HG02852 (cell line): ENCODE data around the gene BCDIN3D.
"Not testable (repeated sequence)": the region's sequence is repeated elsewhere in the genome, so short reads cannot be mapped to it uniquely, and the experiment has no call there.

Experiments used
- ATAC-seq: cut with Tn5 transposase; IDR thresholded peaks from one replicate; pipeline ENCODE4 v1.9.1; 2021; ENCODE audit warnings: mild to moderate bottlenecking, moderate library complexity; ENCODE audit not compliant: unreplicated experiment

The BCDIN3D gene

DNA sequence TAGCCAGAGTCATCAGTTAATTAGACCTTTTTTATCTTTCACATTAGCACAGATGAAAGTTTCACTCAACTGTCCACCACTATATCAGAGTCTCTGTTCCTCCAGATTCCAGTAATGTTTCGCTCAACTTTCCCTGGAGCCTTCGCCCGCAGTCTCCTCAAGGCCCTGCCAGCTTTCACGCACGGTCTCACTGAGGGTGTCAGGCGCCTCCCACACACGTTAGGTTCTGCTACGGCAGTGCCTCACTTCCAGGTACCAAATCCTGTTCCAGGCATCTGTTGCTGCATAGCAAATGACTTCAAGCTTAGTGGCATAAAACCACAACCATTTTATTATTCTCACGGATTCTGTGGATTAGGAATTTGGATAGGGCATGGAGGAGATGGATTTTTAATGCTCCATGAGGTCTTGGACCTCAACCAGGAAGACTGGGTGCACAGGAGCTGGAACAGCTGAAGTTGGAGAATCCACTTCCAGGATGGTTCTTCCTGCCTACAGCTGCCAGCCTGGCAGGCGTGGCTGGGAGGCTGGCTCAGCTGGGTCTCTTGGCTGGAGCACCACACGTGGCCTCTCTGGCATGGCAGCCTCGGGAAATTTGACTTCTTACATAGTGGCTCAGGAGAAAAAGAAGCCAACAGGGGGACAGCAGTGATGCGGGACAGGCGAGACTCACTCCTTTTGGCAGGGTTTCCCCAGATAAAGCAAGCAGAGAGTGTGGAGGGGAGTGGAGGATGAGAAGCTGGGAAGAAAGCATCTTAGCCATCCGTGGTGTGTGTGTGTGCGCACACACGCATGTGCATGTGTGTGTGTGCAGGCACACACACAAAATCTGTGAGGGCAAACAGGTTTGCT, 21.3 kb upstream of the BCDIN3D start:
- no peak for ATAC-seq

DNA sequence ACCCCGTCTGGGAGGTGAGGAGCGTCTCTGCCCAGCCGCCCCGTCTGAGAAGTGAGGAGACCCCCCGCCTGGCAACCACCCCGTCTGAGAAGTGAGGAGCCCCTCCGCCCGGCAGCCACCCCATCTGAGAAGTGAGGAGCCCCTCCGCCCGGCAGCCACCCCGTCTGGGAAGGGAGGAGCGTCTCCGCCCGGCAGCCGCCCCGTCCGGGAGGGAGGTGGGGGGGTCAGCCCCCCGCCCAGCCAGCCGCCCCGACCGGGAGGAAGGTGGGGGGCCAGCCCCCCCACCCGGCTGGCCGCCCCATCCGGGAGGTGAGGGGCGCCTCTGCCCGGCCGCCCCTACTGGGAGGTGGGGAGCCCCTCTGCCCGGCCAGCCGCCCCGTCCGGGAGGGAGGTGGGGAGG, 18.0 kb upstream of the BCDIN3D start:
- not testable (repeated sequence) for ATAC-seq

DNA sequence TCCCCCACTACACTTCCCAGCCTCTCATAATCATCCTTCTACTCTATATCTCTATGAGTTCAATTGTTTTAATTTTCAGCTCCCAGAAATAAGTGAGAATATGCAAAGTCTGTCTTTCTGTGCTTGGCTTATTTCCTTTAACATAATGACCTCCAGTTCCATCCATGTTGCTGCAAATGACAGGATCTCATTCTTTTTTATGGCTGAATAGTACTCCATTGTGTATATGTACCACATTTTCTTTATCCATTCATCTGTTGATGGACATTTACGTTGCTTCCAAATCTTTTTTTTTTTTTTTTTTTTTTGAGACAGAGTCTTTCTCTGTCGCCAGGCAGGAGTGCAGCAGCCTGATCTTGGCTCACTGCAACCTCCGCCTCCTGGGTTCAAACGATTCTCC, 13.0 kb upstream of the BCDIN3D start:
- ATAC-seq: not testable (repeated sequence)

DNA sequence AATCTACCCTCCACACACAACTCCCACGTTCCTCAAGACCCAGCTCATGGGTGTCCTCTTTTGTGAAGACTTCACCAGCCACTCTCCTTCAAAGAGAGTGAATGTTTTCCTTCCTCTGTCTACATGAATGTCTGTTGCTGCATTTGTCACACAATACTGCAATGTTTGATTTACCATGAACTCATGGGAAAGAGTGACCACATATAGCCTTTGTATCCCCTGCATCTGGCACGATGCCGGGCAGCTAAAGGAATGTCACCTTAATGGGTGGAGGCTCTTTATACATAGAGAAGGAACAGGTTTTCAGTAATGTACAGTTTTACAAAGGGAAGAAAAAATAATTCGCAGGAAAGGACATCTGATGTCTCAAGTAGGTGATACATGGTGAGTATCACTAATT, 12.1 kb upstream of the BCDIN3D start:
- no peak for ATAC-seq

DNA sequence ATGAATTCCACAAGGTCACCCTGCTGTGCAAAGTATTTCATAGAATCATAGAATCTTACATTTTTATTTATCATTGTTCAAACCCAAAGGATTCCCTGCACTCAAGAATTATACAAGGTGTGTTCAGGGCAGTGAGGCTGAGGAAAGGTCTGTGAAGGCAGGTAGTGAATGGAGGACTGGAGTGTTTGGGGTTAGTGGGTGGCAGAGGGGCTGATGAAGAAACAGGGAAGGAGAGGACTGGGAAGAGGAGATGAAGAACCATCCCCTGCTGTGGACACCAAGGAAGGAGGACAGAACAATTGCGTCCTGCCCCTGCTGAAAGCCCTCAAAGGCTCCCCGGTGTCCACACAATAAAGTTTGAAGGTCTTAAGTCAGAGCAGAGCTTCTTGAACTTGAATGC, 10.8 kb upstream of the BCDIN3D start:
- no peak for ATAC-seq

DNA sequence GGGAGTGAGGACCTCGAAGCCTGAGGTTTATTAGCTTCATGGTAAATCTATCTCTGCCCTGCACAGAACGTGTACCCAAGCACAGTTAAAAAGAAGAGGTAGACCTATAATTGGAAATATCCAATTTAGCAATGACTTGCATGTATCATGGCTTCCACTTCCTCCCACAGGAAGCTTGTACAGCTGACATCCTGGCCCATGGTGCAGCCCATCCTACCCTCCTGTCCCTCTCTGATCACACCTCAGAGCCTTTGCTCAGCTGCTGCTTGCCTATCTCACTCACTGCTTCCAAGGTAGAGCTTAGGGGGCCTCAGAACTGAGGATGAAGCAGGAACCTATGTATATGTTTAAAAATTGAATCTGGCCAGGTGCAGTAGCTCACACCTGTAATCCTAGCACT, 4.3 kb upstream of the BCDIN3D start:
- no peak for ATAC-seq

DNA sequence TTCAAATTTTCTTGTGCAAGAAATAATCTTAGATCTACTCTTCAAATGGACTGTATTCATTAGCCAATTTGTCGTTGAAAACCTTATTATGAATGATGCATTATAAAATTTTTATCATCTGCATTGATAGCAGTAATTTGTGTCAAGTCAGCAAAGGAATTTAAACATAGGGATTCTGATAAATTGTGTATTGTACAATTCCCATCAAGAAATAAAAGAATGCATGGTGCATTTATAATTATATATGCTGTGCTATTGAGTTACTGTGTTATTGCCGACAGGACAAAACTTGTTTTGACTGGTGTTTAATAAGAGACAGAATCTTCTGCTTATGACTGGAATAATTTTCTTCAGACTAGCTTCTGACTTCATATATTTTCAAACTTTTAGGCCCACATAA, 3.1 kb upstream of the BCDIN3D start:
- no peak for ATAC-seq

DNA sequence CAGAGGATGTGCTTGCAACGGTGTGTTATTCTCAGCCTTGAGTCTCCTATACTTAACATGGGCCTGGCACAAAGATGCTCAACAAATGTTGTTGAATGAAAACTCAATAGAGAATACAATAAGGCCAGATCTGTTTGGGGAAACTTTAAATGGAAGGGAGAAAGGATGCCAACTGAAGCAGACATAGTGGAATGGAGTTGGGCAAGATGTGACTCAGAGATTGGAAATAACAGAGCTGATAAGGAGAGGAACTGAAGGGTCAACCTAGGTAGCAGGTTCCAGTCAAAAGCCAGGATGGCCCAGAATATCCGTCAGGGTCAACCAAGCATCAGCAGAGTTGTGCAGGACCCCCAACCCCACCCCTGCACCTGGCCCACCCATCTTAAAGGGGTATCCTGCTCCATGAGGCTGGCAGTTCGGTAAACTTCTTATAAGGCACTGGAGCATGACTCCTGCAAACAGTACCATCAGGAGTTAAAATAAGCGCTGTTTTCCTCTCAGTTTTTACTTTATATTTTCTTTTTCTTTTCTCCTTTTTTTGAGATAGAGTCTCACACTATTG, 1.1 kb upstream of the BCDIN3D start:
- ATAC-seq: no peak

DNA sequence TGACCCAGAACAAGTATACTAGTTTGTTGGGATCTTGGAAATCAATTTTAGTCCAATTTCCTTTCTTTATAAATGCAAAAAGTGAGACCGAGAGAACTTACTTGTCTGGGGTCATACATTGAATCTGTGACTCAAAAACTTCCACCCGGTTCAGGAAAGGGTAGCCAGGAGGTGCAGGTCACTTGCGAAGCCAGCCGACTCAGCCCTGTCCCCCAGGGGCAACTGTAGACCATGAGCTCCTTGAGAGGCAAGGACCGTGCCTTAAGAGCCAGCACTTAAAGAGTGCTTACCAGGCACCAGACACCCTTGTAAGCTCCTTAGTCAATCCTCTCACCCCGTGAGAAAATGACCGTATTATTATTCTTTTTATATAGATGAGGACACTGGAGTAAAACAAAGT, 505 bp upstream of the BCDIN3D start:
- ATAC-seq: no peak

DNA sequence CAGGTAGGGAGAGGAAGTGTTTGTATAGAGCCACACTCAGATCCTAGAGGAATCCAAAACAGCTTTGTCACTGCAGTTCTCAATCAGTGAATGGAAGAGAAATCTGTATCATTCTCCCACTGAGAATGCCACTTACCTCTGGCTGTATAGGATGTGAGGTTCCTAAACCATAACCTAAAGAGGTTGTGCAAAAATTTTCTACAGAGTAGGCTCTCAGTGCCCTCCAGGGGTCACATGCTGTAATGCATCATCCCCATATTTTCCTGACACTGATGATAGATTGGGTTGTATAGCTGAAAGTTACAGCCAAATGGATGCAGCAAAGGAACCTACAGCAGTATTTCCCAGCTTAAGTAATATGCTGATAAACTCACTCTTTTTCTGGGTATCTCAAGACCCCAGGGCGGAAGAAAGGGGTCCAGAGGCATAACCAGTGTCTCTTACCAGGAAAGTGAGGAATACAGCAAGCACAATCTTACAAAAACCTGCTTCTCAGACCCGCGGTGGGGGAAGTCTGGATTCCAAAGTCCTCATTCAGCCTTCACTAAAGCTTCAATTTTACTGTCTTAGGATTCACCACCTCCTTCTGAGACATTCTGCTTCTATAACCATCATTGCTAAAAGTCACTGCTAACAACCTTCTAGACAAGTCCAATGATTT, 3.8 kb downstream of the BCDIN3D start:
- ATAC-seq: no peak

DNA sequence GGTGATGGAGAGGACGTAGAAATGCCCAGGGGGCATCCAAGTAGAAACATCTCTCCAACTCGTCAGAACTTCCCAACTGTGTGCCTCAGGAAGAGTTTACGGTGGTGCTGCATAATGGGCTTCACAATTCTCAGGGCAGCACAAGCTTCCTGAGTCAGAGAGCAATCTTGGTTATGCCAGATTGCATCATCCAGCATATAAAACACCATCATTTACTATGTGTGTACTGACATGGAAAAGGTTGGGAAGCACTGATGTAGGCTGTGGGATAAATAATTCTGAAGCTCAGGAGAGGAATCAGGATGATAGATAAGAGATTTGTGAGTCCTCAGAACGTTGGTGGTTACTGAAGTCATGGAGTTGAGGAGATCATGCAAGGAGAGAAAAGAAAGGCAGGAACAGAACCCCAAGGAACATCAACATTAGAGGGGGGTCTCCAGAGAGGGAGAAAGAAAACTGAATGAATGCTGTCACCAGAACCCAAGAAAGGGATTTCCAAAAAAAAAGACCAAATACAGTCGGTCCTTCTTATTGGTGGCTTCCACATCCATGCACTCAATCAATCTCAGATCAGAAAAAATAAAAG, 10.0 kb downstream of the BCDIN3D start:
- ATAC-seq: no peak

DNA sequence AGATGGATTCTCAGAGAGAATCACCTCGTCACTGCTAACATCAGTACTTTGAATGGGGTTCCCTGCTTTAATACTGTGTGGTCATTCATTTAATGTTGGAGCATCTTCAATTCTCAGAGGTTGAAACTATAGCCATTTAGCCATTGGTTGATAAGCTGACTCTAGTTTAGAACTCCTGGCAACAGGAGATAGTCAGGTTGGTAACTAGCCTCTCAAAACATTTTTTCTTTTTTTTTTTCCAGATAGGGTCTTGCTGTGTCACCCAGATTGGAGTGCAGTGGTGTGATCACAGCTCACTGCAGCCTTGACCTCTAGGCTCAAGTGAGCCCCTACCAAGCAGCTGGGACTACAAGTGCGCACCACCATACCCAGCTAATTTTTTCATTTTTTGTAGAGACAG, 11.2 kb downstream of the BCDIN3D start:
- ATAC-seq: no peak

DNA sequence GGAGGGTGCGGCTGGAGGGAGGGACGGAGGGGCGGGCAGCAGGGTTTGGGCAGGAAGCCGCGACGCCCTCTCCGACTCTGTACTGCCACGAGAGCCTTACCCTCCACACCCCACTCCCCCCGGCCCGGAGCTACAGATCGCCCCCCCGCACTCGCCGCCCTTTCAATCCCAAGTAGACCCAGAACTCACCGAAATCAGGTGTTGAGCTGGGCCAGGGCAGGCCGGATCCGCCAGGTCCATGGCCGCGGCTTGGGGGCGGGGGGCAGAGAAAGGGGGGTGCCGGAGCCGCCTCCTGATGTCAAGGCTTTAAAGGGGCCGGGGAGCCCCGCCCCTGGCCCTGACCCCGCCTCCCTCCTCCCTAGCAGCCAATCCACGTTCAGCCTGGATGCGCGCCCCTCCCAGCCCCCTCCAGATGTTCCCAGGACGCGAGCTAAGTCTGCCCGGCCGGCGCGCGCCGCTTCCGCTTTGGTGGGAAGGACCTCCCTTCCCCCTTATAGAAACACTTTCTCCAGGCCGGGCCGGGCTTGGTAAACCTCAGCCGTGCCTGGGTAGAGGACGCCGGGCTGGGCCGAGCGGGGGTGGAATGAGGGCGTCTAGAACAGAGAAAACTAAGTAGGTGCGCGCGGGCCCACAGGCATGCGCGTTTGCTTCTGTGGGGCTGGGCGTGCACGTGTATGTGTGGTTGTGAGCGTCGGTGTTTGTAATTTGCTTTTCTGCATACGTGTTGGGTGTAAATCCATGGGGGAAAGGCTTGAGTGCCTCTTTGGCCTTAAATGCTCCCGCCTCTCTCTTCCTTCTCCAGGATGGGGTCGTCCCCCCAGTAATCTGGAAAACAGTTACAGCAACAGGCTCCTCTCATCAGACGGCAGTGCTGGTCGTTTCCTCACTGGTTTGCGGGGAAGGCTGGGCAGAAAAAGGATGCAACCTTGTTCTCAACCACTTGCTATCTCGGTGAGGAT, 14.5 kb downstream of the BCDIN3D start, which contains the start of gene NCKAP5L:
Gene NCKAP5L, minus strand, starts transcription at position 281 of the 959 bp plus-strand sequence. CDS start 24,369 bp downstream, outside the sequence.
- ATAC-seq: peak; percentile 88

DNA sequence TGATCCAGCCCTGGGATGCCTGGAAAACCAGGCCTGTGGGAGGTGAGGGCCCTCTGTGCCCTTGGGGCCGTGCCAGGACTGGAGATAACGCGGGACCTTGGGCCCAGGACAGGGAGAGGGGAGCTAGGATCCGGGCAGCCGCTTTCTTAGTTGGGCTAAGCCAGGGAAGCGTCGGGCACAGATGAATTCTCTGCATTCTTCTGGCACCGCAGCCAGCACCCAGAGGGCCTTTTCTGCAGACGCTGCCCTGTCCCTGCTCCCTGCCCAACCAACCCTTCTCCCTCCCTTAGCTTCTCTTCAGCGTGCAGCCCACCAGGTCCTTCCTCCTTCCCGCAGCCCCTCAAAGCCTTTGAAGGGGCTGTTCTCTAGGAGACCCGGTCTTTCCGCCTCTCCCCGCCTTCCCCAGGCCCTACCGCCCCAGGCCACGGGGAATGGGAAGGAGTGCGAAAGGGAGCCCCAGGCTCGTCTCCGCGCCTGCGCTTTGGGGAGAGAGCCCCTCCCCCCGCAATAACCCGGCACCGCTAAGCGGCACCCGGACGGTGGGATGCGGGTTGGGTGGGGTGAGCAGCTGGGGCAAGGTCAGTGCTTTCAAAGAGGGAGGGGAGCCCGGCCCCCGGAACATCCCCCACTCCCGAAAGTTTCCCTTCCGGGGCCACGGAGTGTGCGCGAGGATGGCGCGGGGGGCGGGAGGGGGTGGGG, 15.4 kb downstream of the BCDIN3D start:
- ATAC-seq: peak; percentile 9

DNA sequence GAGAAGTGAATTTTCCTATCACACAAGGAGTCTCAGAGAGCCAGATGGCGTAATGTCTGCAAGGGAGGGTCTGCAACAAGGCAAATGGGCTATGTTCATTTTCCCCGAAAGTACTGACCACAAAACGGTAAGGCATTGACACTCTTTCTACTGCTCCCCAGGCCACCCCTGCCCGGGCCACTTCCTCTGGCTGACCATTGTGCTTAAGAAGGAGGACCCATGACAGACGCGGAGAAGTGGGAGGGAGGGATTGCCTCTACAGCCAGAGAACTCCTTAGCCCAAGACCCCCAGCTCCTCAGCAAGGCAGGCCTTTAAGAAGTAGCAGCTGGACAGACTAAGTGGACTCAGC, 15.9 kb downstream of the BCDIN3D start:
- ATAC-seq: no peak

DNA sequence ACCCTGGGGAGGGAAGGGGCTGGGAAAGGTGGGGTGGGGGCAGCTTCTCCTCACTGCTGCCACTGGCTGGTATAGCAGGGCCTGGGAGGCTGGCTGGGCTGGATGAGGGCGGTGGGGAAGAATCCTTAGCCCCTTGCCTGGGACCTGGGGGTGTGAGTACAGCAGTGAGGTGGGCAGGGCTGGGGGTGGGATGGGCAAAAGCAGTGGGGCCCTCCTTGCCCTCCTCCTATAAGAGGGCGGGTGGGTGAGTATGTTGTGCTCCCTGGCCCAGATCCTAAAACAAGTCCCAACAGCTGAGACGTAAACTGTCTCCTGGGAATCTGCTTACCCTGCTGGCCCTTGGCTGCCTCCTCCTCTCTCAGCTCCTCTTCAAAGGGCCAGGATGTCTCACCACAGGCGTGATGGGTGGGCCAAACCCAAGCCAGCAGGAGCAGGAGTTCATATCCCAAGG, 16.9 kb downstream of the BCDIN3D start:
- no peak for ATAC-seq

DNA sequence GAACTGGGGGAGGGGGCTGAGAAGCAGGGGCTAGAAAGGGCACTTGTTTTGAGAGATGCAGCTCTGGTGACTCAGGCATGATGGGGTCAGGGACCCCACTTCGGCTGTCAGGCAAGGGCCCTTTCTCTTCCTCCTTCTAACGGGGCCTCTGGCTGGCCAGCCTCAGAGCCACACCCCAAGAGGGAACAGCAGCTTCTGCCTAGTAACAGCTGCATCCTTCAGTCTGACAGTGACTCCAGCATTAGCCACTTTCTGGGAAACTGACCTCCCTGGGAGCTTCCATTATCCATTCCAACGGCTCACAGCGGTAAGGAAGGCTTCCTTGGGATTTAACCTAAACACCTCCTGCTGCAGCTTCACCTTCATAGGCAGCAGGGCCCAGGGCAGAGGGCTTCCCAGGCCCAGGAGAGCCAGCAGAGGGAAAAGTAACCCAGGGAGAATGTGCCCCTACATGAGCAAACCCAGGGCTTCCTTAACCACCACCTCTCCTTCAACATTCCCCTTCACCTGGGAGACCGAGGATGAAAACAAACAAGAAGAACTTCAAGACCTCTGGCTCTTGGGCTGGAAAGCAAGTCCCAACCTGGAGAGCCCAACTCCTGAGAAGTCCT, 17.4 kb downstream of the BCDIN3D start:
- no peak for ATAC-seq

DNA sequence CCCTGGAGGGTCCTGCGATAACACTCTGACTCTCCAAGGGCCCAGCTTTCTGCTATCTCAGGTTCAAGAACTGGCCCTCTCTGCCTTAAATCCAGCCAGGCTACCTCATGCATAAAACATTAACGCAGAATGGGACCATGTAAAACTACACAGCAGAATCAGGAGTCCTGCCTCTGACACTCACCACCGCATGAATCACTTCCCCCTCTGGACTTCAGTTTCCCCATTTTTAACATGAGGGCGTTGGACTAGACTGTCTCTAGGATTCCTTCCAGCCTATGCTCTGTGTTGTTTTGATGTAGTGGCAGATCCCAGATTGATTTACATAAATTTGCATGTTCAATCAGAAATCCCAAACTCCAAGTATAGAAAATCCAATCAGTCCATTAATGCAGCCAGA, 18.0 kb downstream of the BCDIN3D start:
- no peak for ATAC-seq

DNA sequence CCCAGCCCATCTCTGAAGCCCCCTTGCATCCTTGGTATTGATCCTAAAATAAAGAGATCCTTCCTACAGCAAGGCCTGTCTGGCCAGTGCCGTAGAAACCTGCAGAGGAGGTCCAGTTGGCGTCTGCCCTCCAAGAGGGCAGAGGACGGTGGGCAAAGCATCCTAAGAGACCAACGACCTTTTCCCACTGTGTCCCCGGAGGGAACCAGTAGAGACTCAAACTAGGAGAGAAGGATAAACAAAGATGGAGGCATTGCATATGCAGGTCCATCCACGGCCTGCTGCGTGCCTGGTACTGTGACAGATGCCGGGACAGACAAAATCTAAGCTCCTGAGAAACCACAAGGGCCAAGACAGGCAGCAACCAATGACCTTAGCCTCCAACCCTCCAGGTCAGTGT, 18.5 kb downstream of the BCDIN3D start:
- ATAC-seq: no peak
